KMS-11 (cell line): ENCODE measurements around the gene C16orf95.

Source experiments
- H2AFZ ChIP-seq: fragments of 200-600 bp; sonication (generic); 2 replicates; pipeline ENCODE4 v1.6.1; 2016; ENCODE audit warnings: antibody characterized with exemption, mixed run types, low read depth
- H3K27ac ChIP-seq: fragments of 200-600 bp; sonication (generic); 2 replicates; pipeline ENCODE4 v1.6.1; 2016; ENCODE audit warnings: mild to moderate bottlenecking, mixed run types
- H3K27me3 ChIP-seq: fragments of 200-600 bp; sonication (generic); 2 replicates; pipeline ENCODE4 v1.6.1; 2017; ENCODE audit warnings: mild to moderate bottlenecking, low read depth, mixed run types, moderate library complexity; ENCODE audit not compliant: insufficient read depth
- H3K36me3 ChIP-seq: fragments of 200-600 bp; sonication (generic); 2 replicates; pipeline ENCODE4 v1.6.1; 2017; ENCODE audit warnings: mild to moderate bottlenecking, mixed run types; ENCODE audit not compliant: insufficient read depth
- H3K4me1 ChIP-seq: fragments of 200-600 bp; sonication (generic); 2 replicates; pipeline ENCODE4 v1.6.1; 2016; ENCODE audit warnings: mild to moderate bottlenecking, low read depth, mixed run types; ENCODE audit not compliant: poor library complexity, severe bottlenecking
- H3K4me2 ChIP-seq: fragments of 200-600 bp; sonication (generic); 2 replicates; pipeline ENCODE4 v1.7.0; 2016; ENCODE audit warnings: mild to moderate bottlenecking, mixed run types
- H3K4me3 ChIP-seq: fragments of 200-600 bp; sonication (generic); IDR thresholded peaks from 2 replicates; pipeline ENCODE4 v1.6.1; 2017; ENCODE audit warnings: low read depth, low read length, mixed read lengths; ENCODE audit not compliant: insufficient read depth
- H3K79me2 ChIP-seq: fragments of 200-600 bp; sonication (generic); 2 replicates; pipeline ENCODE4 v1.6.1; 2016; ENCODE audit warnings: low read depth, mixed run types; ENCODE audit not compliant: insufficient read depth
- H3K9ac ChIP-seq: fragments of 200-600 bp; sonication (generic); 2 replicates; pipeline ENCODE4 v1.6.1; 2016; ENCODE audit warnings: mild to moderate bottlenecking, mixed run types
- H4K20me1 ChIP-seq: fragments of 200-600 bp; sonication (generic); 2 replicates; pipeline ENCODE4 v1.6.1; 2016; ENCODE audit warnings: mild to moderate bottlenecking, mixed run types; ENCODE audit not compliant: insufficient read depth
- TF ChIP-seq, protein P1 (sequence below): fragments of 200-600 bp; sonication (generic); conservative IDR thresholded peaks from 2 replicates; pipeline ENCODE4 v1.6.1; 2017; ENCODE audit warnings: low read depth, mild to moderate bottlenecking, antibody characterized with exemption, low read length, moderate library complexity, mixed read lengths

C16orf95 gene

DNA sequence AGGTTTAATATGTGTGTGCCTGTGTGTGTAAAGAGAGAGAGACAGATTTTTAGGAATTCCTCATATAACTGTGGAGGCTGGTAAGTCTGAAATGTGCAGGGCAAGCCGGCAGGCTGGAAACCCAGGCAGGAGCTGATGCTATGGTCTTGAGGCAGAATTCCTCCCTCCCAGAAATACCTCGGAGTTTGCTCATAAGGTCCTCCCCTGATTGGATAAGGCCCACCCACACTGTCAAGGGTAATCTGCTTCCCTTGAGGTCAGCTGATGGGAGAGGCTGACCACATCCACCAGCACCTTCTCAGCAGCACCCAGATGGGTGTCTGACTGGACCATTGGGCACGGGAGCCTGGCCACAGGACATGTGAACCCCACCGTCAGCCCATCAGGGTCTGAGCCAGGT, 42.4 kb downstream of the C16orf95 start:
- no peak overlapping the region for H3K4me2 ChIP-seq
- no peak overlapping the region for H3K27ac ChIP-seq
- H3K36me3 ChIP-seq: no peaks in the 10 kb centered on the region
- TF ChIP-seq, protein P1, sequence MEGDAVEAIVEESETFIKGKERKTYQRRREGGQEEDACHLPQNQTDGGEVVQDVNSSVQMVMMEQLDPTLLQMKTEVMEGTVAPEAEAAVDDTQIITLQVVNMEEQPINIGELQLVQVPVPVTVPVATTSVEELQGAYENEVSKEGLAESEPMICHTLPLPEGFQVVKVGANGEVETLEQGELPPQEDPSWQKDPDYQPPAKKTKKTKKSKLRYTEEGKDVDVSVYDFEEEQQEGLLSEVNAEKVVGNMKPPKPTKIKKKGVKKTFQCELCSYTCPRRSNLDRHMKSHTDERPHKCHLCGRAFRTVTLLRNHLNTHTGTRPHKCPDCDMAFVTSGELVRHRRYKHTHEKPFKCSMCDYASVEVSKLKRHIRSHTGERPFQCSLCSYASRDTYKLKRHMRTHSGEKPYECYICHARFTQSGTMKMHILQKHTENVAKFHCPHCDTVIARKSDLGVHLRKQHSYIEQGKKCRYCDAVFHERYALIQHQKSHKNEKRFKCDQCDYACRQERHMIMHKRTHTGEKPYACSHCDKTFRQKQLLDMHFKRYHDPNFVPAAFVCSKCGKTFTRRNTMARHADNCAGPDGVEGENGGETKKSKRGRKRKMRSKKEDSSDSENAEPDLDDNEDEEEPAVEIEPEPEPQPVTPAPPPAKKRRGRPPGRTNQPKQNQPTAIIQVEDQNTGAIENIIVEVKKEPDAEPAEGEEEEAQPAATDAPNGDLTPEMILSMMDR: no peak
- no peaks in the 10 kb centered on the region for H3K27me3 ChIP-seq
- H2AFZ ChIP-seq: no peak overlapping the region
- H3K9ac ChIP-seq: no peak overlapping the region
- no peaks in the 10 kb centered on the region for H3K4me1 ChIP-seq
- H3K4me3 ChIP-seq: no peak overlapping the region
- H3K79me2 ChIP-seq: no peaks in the 10 kb centered on the region
- no peaks in the 10 kb centered on the region for H4K20me1 ChIP-seq

DNA sequence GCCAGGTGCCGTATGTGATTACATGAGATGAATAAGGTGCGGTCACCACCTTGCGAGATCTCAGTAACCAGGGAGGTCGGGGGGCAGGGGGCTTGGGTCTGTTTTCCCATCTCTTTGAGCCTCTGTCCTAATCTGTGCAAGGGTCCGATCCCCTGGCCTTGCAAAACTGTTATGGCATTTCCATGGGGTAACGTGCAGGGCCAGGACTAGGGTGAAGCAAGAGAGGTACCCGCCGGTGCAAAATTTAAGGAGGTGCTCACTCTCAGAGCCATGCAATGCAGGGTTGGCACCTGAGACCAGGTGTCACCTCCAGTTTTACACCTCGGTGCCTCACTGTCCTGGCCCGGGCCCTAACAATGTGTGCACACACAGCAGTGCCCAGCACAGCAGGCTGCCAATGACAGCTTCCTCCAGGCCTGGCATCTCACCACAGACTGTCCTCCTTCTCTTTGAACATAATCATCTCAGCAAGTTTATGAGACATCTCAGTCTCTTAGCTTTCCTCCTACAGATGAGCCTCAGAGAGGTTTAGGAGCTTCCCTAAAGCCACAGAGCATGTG, 43.6 kb downstream of the C16orf95 start:
- TF ChIP-seq, protein P1: no peak
- no peak overlapping the region for H3K4me3 ChIP-seq
- H3K27ac ChIP-seq: no peak overlapping the region
- H3K4me2 ChIP-seq: no peak overlapping the region
- no peaks in the 10 kb centered on the region for H3K27me3 ChIP-seq
- H4K20me1 ChIP-seq: no peaks in the 10 kb centered on the region
- H3K9ac ChIP-seq: no peak overlapping the region
- H3K36me3 ChIP-seq: no peaks in the 10 kb centered on the region
- H2AFZ ChIP-seq: no peak overlapping the region
- H3K79me2 ChIP-seq: no peaks in the 10 kb centered on the region
- H3K4me1 ChIP-seq: no peaks in the 10 kb centered on the region

DNA sequence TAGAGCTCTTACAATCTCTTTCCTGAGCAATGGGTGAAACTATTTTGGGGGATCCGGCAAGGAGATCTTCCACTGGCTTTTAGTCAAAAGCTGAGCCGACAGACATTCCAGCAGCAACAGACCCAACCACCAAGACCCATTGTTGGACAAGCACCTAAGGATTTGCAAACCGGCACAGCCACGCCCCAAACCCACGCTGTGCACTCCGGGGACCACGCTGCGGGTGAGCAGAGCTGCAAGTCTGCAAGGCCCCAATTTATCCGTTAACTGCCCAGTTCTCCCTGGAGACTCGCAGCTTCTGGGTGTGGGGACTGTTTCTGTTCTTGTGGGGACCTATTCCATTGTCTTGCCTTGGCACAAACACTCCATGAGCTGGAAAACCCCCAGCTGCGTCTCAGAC, 45.9 kb downstream of the C16orf95 start:
- Histone ChIP-seq H3K27ac (no peak overlapping the region), H3K27me3 (no peaks in the 10 kb centered on the region), H3K4me2 (no peak overlapping the region), H3K4me3 (no peak overlapping the region), H3K9ac (no peak overlapping the region), H4K20me1 (no peaks in the 10 kb centered on the region), H3K79me2 (no peaks in the 10 kb centered on the region), H2AFZ (no peak overlapping the region), H3K36me3 (no peaks in the 10 kb centered on the region), H3K4me1 (no peaks in the 10 kb centered on the region)
- TF ChIP-seq, protein P1: no peak

DNA sequence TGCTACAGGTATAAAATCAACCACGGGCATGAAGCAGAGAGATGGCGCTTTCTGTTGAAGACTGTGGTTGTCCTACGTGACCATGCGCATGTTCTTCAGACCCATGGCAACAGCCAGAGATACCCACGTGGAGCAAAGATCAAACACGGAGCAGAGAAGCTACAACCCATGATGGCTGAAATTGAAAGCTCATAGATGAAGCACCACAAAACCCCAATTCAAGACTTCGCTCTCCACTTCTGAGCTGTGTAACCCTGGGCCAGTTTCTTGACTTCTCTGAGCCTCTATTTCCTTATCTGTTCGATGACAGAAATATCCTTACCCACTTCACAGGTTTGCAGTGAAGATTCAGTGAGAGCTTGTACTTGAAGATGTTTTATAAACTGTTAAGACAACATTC, 49.6 kb downstream of the C16orf95 start:
- Histone ChIP-seq H3K4me2 (no peak overlapping the region), H3K9ac (no peak overlapping the region), H3K79me2 (no peaks in the 10 kb centered on the region), H3K4me1 (no peaks in the 10 kb centered on the region), H3K27ac (no peak overlapping the region), H2AFZ (no peak overlapping the region), H4K20me1 (no peaks in the 10 kb centered on the region), H3K27me3 (no peaks in the 10 kb centered on the region), H3K36me3 (no peaks in the 10 kb centered on the region), H3K4me3 (no peak overlapping the region)
- TF ChIP-seq, protein P1: no peak

DNA sequence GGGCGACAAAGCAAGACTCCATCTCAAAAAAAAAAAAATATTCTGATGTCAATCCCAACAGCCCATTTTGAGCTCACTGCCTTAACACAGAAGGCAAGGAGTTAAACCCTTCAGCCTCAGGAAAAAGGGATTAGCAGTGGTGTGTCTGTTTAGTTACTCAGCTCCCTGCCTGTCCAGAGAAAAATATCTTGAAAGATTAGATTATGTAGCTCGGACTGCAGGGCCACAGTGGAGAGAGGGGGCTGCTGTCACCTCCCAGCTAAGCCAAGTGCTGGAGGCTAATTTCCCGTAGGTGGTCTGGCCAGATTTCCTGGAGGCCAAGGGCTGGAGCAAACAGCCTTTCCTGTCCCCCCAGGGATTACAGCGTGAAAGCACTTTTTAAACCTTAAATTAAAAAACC, 50.3 kb downstream of the C16orf95 start:
- no peak overlapping the region for H3K9ac ChIP-seq
- no peaks in the 10 kb centered on the region for H3K4me1 ChIP-seq
- TF ChIP-seq, protein P1: no peak
- no peaks in the 10 kb centered on the region for H3K27me3 ChIP-seq
- no peak overlapping the region for H3K27ac ChIP-seq
- no peaks in the 10 kb centered on the region for H3K79me2 ChIP-seq
- H4K20me1 ChIP-seq: no peaks in the 10 kb centered on the region
- no peak overlapping the region for H2AFZ ChIP-seq
- no peak overlapping the region for H3K4me3 ChIP-seq
- H3K36me3 ChIP-seq: no peaks in the 10 kb centered on the region
- H3K4me2 ChIP-seq: no peak overlapping the region
